HEK293 (cell line): Measurements from ENCODE around the gene KRTAP10-5.

ENCODE experiments used
- CTCF ChIA-PET: fragments of 350-600 bp; formaldehyde crosslinking; extraction: SDS; loops from one replicate; lab custom pipeline; 2021; ENCODE audit warnings: antibody characterized with exemption; lab: Yijun Ruan, JAX
- POLR2A ChIA-PET: fragments of 300-600 bp; formaldehyde crosslinking; extraction: SDS; loops from one replicate; lab custom pipeline; 2020; ENCODE audit warnings: antibody characterized with exemption, inconsistent platforms; lab: Yijun Ruan, JAX
- H3K27ac ChIP-seq: fragments of 200-500 bp; sonication (Bioruptor generic); 2 replicates; pipeline ENCODE4 v1.5.1; 2014; ENCODE audit warnings: low read depth, low read length, control low read depth, inconsistent platforms; ENCODE audit errors: extremely low read depth
- H3K36me3 ChIP-seq, 2 experiments: fragments of 200-500 bp in 1 of 2; sonication (Bioruptor generic) in 1 of 2; 1 replicate in 1 of 2; 2 replicates in 1 of 2; pipeline ENCODE4 v1.5.1; 2014 to 2017; ENCODE audit warnings: inconsistent platforms in 2 of 2, low read length in 2 of 2; ENCODE audit not compliant: control insufficient read depth in 2 of 2, insufficient read depth in 1 of 2
- H3K4me1 ChIP-seq: fragments of 200-500 bp; sonication (Bioruptor generic); 2 replicates; pipeline ENCODE4 v1.5.1; 2014; ENCODE audit warnings: mild to moderate bottlenecking, low read length, inconsistent platforms; ENCODE audit not compliant: control insufficient read depth, insufficient read depth
- H3K4me3 ChIP-seq: 2 replicates; pipeline ENCODE4 v1.5.1; 2011; ENCODE audit warnings: low read depth, mild to moderate bottlenecking, control low read depth, low read length, moderate library complexity
- H3K9me3 ChIP-seq: fragments of 200-500 bp; sonication (Bioruptor generic); 2 replicates; pipeline ENCODE4 v1.5.1; 2014; ENCODE audit warnings: low read depth, low read length, inconsistent platforms; ENCODE audit not compliant: control insufficient read depth, insufficient read depth
- BCL11B ChIP-seq: fragments of 450-650 bp; formaldehyde crosslinking; IDR thresholded peaks from 2 replicates; pipeline ENCODE4 v1.5.1; 2016; ENCODE audit warnings: low read depth, missing biosample characterization, missing genetic modification characterization
- FEZF1 ChIP-seq: fragments of 450-650 bp; formaldehyde crosslinking; IDR thresholded peaks from 2 replicates; pipeline ENCODE4 v1.5.1; 2016; ENCODE audit warnings: missing biosample characterization, missing genetic modification characterization
- GLI2 ChIP-seq: fragments of 450-650 bp; formaldehyde crosslinking; IDR thresholded peaks from 2 replicates; pipeline ENCODE4; 2017; ENCODE audit warnings: missing biosample characterization, missing genetic modification characterization, low read depth, borderline replicate concordance
- GLI4 ChIP-seq: fragments of 450-650 bp; formaldehyde crosslinking; IDR thresholded peaks from 2 replicates; pipeline ENCODE4 v1.5.1; 2016; ENCODE audit warnings: missing biosample characterization, missing genetic modification characterization
- KLF1 ChIP-seq: fragments of 450-650 bp; formaldehyde crosslinking; IDR thresholded peaks from 2 replicates; pipeline ENCODE4 v1.5.1; 2016; ENCODE audit warnings: missing biosample characterization, missing genetic modification characterization
- KLF16 ChIP-seq: fragments of 450-650 bp; formaldehyde crosslinking; IDR thresholded peaks from 2 replicates; pipeline ENCODE4 v1.5.1; 2017; ENCODE audit warnings: missing biosample characterization, missing genetic modification characterization
- MYNN ChIP-seq: fragments of 450-650 bp; formaldehyde crosslinking; IDR thresholded peaks from 2 replicates; pipeline ENCODE4 v1.5.1; 2016; ENCODE audit warnings: missing biosample characterization, missing genetic modification characterization, borderline replicate concordance
- SP3 ChIP-seq: fragments of 450-650 bp; formaldehyde crosslinking; IDR thresholded peaks from 2 replicates; pipeline ENCODE4 v1.5.1; 2016; ENCODE audit warnings: missing biosample characterization, missing genetic modification characterization
- SP7 ChIP-seq: fragments of 450-650 bp; formaldehyde crosslinking; IDR thresholded peaks from 2 replicates; pipeline ENCODE4 v1.5.1; 2016; ENCODE audit warnings: missing biosample characterization, missing genetic modification characterization
- TCF7L2 ChIP-seq: IDR thresholded peaks from 2 replicates; pipeline ENCODE4 v1.6.1; 2011; ENCODE audit warnings: low read depth, mild to moderate bottlenecking, inconsistent platforms, low read length, moderate library complexity, borderline replicate concordance
- ZFP41 ChIP-seq: fragments of 450-650 bp; formaldehyde crosslinking; IDR thresholded peaks from 2 replicates; pipeline ENCODE4 v1.5.1; 2016; ENCODE audit warnings: missing biosample characterization, missing genetic modification characterization, borderline replicate concordance
- ZFP69B ChIP-seq: fragments of 450-650 bp; formaldehyde crosslinking; IDR thresholded peaks from 2 replicates; pipeline ENCODE4 v1.5.1; 2016; ENCODE audit warnings: missing biosample characterization, missing genetic modification characterization
- ZNF10 ChIP-seq: fragments of 450-650 bp; formaldehyde crosslinking; IDR thresholded peaks from 2 replicates; pipeline ENCODE4 v1.5.1; 2017; ENCODE audit warnings: missing biosample characterization, missing genetic modification characterization
- ZNF112 ChIP-seq: fragments of 450-650 bp; formaldehyde crosslinking; IDR thresholded peaks from 2 replicates; pipeline ENCODE4 v1.5.0; 2017; ENCODE audit warnings: missing biosample characterization, missing genetic modification characterization
- ZNF157 ChIP-seq: fragments of 450-650 bp; formaldehyde crosslinking; IDR thresholded peaks from 2 replicates; pipeline ENCODE4 v1.5.1; 2016; ENCODE audit warnings: missing biosample characterization, missing genetic modification characterization
- ZNF174 ChIP-seq: fragments of 450-650 bp; formaldehyde crosslinking; IDR thresholded peaks from 2 replicates; pipeline ENCODE4 v1.5.0; 2017; ENCODE audit warnings: missing biosample characterization, mild to moderate bottlenecking, missing genetic modification characterization
- ZNF211 ChIP-seq: fragments of 450-650 bp; formaldehyde crosslinking; IDR thresholded peaks from 2 replicates; pipeline ENCODE4 v1.5.1; 2016; ENCODE audit warnings: low read depth, missing biosample characterization, missing genetic modification characterization
- ZNF239 ChIP-seq: fragments of 450-650 bp; formaldehyde crosslinking; IDR thresholded peaks from 2 replicates; pipeline ENCODE4 v1.5.1; 2016; ENCODE audit warnings: missing biosample characterization, missing genetic modification characterization
- ZNF324 ChIP-seq: fragments of 450-650 bp; formaldehyde crosslinking; IDR thresholded peaks from 2 replicates; pipeline ENCODE4 v1.5.1; 2016; ENCODE audit warnings: missing biosample characterization, missing genetic modification characterization
- ZNF530 ChIP-seq: fragments of 450-650 bp; formaldehyde crosslinking; IDR thresholded peaks from 2 replicates; pipeline ENCODE4 v1.5.1; 2016; ENCODE audit warnings: low read depth, missing biosample characterization, missing genetic modification characterization
- ZNF610 ChIP-seq: fragments of 450-650 bp; formaldehyde crosslinking; IDR thresholded peaks from 2 replicates; pipeline ENCODE4 v1.5.1; 2016; ENCODE audit warnings: missing biosample characterization, missing genetic modification characterization, borderline replicate concordance
- ZNF626 ChIP-seq: fragments of 450-650 bp; sonication (Bioruptor Pico); formaldehyde crosslinking; IDR thresholded peaks from 2 replicates; pipeline ENCODE4 v1.5.1; 2018; ENCODE audit warnings: missing biosample characterization, missing genetic modification characterization, inconsistent platforms
- ZNF654 ChIP-seq: fragments of 450-650 bp; formaldehyde crosslinking; IDR thresholded peaks from 2 replicates; pipeline ENCODE4 v1.5.1; 2016; ENCODE audit warnings: low read depth, missing biosample characterization, missing genetic modification characterization
- ZNF660 ChIP-seq: fragments of 450-650 bp; IDR thresholded peaks from 2 replicates; pipeline ENCODE4 v1.5.1; 2018; ENCODE audit warnings: missing biosample characterization, mild to moderate bottlenecking, missing genetic modification characterization
- ZNF791 ChIP-seq: fragments of 450-650 bp; formaldehyde crosslinking; IDR thresholded peaks from 2 replicates; pipeline ENCODE4 v1.5.1; 2016; ENCODE audit warnings: missing biosample characterization, missing genetic modification characterization
- TF ChIP-seq, protein P1 (sequence below): fragments of 450-650 bp; formaldehyde crosslinking; IDR thresholded peaks from 2 replicates; pipeline ENCODE4 v1.5.1; 2016; ENCODE audit warnings: missing biosample characterization, missing genetic modification characterization, borderline replicate concordance
- TF ChIP-seq, protein P2 (sequence below): fragments of 450-650 bp; formaldehyde crosslinking; IDR thresholded peaks from 2 replicates; pipeline ENCODE4 v1.5.1; 2017; ENCODE audit warnings: missing biosample characterization, missing genetic modification characterization
- TF ChIP-seq, protein P3 (sequence below): fragments of 450-650 bp; formaldehyde crosslinking; IDR thresholded peaks from 2 replicates; pipeline ENCODE4 v1.5.1; 2016; ENCODE audit warnings: missing biosample characterization, missing genetic modification characterization
- TF ChIP-seq, protein P4 (sequence below): fragments of 450-650 bp; formaldehyde crosslinking; IDR thresholded peaks from 2 replicates; pipeline ENCODE4 v1.5.1; 2017; ENCODE audit warnings: missing biosample characterization, mild to moderate bottlenecking, missing genetic modification characterization, moderate library complexity

The KRTAP10-5 gene

DNA sequence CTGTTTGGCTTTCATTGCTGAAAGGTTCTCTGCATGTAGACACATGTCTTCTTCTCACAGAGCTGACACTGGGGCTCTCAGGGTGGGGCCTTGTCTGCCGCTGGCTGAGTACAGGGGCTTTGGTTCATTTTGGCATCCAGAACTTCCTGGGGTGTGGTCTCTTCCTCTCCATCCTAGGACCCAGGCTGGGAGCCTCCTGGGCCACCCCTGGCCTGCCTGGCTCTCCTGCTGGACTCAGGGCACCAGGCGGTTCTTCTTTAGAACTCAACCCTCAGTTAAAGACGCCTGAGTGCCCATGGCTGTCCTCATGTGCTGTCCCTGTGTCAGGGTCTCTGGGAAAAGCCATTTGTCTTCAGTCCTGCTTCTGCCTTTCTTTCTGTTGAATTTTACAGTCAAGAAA lies 5.5 kb upstream of the KRTAP10-5 start (continued):
- TF ChIP-seq ZNF174 (tag by site-specific recombination) (no peak), ZNF654 (tag by site-specific recombination) (no peak), FEZF1 (tag by site-specific recombination) (no peak), ZNF626 (no peak), ZNF239 (tag by site-specific recombination) (no peak), ZNF10 (tag by site-specific recombination) (no peak), GLI4 (tag by site-specific recombination) (no peak), MYNN (tag by site-specific recombination) (no peak), BCL11B (tag by site-specific recombination) (no peak), ZNF211 (no peak)
- TF ChIP-seq, protein P1, sequence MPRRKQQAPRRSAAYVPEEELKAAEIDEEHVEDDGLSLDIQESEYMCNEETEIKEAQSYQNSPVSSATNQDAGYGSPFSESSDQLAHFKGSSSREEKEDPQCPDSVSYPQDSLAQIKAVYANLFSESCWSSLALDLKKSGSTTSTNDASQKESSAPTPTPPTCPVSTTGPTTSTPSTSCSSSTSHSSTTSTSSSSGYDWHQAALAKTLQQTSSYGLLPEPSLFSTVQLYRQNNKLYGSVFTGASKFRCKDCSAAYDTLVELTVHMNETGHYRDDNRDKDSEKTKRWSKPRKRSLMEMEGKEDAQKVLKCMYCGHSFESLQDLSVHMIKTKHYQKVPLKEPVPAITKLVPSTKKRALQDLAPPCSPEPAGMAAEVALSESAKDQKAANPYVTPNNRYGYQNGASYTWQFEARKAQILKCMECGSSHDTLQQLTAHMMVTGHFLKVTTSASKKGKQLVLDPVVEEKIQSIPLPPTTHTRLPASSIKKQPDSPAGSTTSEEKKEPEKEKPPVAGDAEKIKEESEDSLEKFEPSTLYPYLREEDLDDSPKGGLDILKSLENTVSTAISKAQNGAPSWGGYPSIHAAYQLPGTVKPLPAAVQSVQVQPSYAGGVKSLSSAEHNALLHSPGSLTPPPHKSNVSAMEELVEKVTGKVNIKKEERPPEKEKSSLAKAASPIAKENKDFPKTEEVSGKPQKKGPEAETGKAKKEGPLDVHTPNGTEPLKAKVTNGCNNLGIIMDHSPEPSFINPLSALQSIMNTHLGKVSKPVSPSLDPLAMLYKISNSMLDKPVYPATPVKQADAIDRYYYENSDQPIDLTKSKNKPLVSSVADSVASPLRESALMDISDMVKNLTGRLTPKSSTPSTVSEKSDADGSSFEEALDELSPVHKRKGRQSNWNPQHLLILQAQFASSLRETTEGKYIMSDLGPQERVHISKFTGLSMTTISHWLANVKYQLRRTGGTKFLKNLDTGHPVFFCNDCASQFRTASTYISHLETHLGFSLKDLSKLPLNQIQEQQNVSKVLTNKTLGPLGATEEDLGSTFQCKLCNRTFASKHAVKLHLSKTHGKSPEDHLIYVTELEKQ (tag by site-specific recombination) = no peak
- TF ChIP-seq, protein P2, sequence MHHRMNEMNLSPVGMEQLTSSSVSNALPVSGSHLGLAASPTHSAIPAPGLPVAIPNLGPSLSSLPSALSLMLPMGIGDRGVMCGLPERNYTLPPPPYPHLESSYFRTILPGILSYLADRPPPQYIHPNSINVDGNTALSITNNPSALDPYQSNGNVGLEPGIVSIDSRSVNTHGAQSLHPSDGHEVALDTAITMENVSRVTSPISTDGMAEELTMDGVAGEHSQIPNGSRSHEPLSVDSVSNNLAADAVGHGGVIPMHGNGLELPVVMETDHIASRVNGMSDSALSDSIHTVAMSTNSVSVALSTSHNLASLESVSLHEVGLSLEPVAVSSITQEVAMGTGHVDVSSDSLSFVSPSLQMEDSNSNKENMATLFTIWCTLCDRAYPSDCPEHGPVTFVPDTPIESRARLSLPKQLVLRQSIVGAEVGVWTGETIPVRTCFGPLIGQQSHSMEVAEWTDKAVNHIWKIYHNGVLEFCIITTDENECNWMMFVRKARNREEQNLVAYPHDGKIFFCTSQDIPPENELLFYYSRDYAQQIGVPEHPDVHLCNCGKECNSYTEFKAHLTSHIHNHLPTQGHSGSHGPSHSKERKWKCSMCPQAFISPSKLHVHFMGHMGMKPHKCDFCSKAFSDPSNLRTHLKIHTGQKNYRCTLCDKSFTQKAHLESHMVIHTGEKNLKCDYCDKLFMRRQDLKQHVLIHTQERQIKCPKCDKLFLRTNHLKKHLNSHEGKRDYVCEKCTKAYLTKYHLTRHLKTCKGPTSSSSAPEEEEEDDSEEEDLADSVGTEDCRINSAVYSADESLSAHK = no peak
- TF ChIP-seq, protein P3, sequence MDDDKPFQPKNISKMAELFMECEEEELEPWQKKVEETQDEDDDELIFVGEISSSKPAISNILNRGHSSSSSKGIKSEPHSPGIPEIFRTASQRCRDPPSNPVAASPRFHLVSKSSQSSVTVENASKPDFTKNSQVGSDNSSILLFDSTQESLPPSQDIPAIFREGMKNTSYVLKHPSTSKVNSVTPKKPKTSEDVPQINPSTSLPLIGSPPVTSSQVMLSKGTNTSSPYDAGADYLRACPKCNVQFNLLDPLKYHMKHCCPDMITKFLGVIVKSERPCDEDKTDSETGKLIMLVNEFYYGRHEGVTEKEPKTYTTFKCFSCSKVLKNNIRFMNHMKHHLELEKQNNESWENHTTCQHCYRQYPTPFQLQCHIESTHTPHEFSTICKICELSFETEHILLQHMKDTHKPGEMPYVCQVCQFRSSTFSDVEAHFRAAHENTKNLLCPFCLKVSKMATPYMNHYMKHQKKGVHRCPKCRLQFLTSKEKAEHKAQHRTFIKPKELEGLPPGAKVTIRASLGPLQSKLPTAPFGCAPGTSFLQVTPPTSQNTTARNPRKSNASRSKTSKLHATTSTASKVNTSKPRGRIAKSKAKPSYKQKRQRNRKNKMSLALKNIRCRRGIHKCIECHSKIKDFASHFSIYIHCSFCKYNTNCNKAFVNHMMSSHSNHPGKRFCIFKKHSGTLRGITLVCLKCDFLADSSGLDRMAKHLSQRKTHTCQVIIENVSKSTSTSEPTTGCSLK = no peak
- TF ChIP-seq, all 188 proteins: peak for 0

DNA sequence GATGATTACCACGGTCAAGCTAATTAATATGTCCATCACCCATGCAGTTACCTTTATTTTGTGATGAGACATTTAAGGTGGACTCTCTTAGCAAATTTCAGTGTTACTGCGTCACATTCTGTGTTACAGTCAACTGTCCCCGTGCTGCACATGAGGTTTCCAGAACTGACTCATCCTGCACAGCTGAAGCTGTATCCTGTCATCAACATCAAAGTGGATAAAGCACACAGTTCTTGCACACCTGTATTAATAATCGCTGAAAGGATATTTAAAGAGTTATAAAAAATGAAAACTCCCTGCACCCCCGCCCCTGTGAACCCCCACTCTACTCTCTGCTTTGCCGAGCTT lies 3.4 kb upstream of the KRTAP10-5 start:
- H3K4me3 ChIP-seq = no peak overlapping the region
- no peak overlapping the region for H3K27ac ChIP-seq
- ChIA-PET POLR2A (no interaction called here), CTCF (interaction anchor here (1.7 kb wide), 1 partner anchor 13 kb away, joined by 7 read pairs; no protein-coding TSS in a partner anchor)
- peaks cover 2% of the 10 kb centered on the region; the same call in 1 of the 2 replicates for H3K9me3 ChIP-seq
- H3K36me3 ChIP-seq = no peaks in the 10 kb centered on the region
- no peaks in the 10 kb centered on the region for H3K4me1 ChIP-seq
- TF ChIP-seq FEZF1 (tag by site-specific recombination) (no peak), ZFP69B (tag by site-specific recombination) (no peak), KLF1 (tag by site-specific recombination) (no peak), ZNF324 (tag by site-specific recombination) (no peak), ZFP41 (no peak), ZNF610 (tag by site-specific recombination) (no peak), ZNF112 (tag by site-specific recombination) (no peak), KLF16 (tag by site-specific recombination) (no peak), ZNF791 (tag by site-specific recombination) (no peak), SP7 (0 out of 2 replicates have a peak, but pooled peaks have one; percentile 14), ZNF157 (tag by site-specific recombination) (no peak), GLI2 (tag by site-specific recombination) (no peak), SP3 (no peak), ZNF530 (tag by site-specific recombination) (no peak), TCF7L2 (no peak), ZNF660 (tag by site-specific recombination) (0 out of 2 replicates have a peak, but pooled peaks have one; percentile 11)
- TF ChIP-seq, protein P4, sequence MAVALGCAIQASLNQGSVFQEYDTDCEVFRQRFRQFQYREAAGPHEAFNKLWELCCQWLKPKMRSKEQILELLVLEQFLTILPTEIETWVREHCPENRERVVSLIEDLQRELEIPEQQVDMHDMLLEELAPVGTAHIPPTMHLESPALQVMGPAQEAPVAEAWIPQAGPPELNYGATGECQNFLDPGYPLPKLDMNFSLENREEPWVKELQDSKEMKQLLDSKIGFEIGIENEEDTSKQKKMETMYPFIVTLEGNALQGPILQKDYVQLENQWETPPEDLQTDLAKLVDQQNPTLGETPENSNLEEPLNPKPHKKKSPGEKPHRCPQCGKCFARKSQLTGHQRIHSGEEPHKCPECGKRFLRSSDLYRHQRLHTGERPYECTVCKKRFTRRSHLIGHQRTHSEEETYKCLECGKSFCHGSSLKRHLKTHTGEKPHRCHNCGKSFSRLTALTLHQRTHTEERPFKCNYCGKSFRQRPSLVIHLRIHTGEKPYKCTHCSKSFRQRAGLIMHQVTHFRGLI (tag by site-specific recombination) = no peak
